Measurements from ENCODE around the gene KATNAL2.
"Not testable (repeated sequence)": the region's sequence is repeated elsewhere in the genome, so short reads cannot be mapped to it uniquely, and the experiment has no call there.

The KATNAL2 gene

GRCh38 chr18:46958209-46958608 lies 40.8 kb downstream of the KATNAL2 start:
- TF ChIP-seq CTCF (IDR thresholded peaks at IDR 0.05; ENCODE audit: control insufficient read depth, extremely low read depth, insufficient read depth) = no peak
- DNase-seq (ENCODE audit: low read depth) = no peak
- H3K4me3 ChIP-seq (ENCODE audit: low read depth, low read length) = no peak overlapping the region

- not testable (repeated sequence) for H3K4me3 ChIP-seq (ENCODE audit: low read depth, low read length); DNase-seq (ENCODE audit: low read depth)
Observed at GRCh38 chr18:46963656-46964578, 46.5 kb downstream of the KATNAL2 start.

- not testable (repeated sequence) for H3K4me3 ChIP-seq (ENCODE audit: low read depth, low read length); DNase-seq (ENCODE audit: low read depth)
Observed at GRCh38 chr18:46964579-46965293, 47.3 kb downstream of the KATNAL2 start.

GRCh38 chr18:46966266-46966665 lies 48.9 kb downstream of the KATNAL2 start:
- H3K4me3 ChIP-seq (ENCODE audit: low read depth, low read length); DNase-seq (ENCODE audit: low read depth): not testable (repeated sequence)

- H3K4me3 ChIP-seq (ENCODE audit: low read depth, low read length); DNase-seq (ENCODE audit: low read depth): not testable (repeated sequence)
Observed at GRCh38 chr18:46969551-46969950, 52.1 kb downstream of the KATNAL2 start.

GRCh38 chr18:47019870-47020269 lies 102.5 kb downstream of the KATNAL2 start:
- not testable (repeated sequence) for H3K4me3 ChIP-seq (ENCODE audit: low read depth, low read length); DNase-seq (ENCODE audit: low read depth)

GRCh38 chr18:47020757-47021156 lies 103.4 kb downstream of the KATNAL2 start:
- H3K4me3 ChIP-seq (ENCODE audit: low read depth, low read length); DNase-seq (ENCODE audit: low read depth): not testable (repeated sequence)

- not testable (repeated sequence) for H3K4me3 ChIP-seq (ENCODE audit: low read depth, low read length); DNase-seq (ENCODE audit: low read depth)
Observed at GRCh38 chr18:47022821-47023220, 105.4 kb downstream of the KATNAL2 start.

- H3K4me3 ChIP-seq (ENCODE audit: low read depth, low read length); DNase-seq (ENCODE audit: low read depth): not testable (repeated sequence)
Observed at GRCh38 chr18:47023769-47024465, 106.5 kb downstream of the KATNAL2 start.

GRCh38 chr18:47025557-47026174 lies 108.3 kb downstream of the KATNAL2 start:
- not testable (repeated sequence) for DNase-seq (ENCODE audit: low read depth); H3K4me3 ChIP-seq (ENCODE audit: low read depth, low read length)

- not testable (repeated sequence) for DNase-seq (ENCODE audit: low read depth); H3K4me3 ChIP-seq (ENCODE audit: low read depth, low read length)
Observed at GRCh38 chr18:47028738-47029137, 111.3 kb downstream of the KATNAL2 start.

- H3K4me3 ChIP-seq (ENCODE audit: low read depth, low read length); DNase-seq (ENCODE audit: low read depth): not testable (repeated sequence)
Observed at GRCh38 chr18:47029684-47030353, 112.4 kb downstream of the KATNAL2 start.

GRCh38 chr18:47030887-47031286 lies 113.5 kb downstream of the KATNAL2 start:
- not testable (repeated sequence) for H3K4me3 ChIP-seq (ENCODE audit: low read depth, low read length); DNase-seq (ENCODE audit: low read depth)
